ENCODE data around the gene ENTPD1.
"Not testable (repeated sequence)": the region's sequence is repeated elsewhere in the genome, so short reads cannot be mapped to it uniquely, and the experiment has no call there.

DNA sequence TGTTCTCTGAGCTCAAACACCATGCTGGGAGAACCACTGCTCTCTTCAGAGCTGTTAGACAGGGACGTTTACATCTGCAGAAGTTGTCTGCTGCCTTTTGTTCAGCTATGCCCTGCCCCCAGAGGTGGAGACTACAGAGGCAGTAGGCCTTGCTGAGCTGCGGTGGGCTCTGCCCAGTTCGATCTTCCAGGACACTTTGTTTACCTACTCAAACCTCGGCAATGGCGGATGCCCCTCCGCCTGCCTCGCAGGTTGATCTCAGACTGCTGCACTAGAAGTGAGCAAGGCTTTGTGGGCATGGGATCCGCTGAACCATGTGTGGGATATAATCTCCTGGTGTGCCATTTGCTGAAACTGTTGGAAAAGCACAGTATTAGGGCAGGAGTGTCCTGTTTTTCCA lies 21.7 kb downstream of the ENTPD1 start:
- not testable (repeated sequence) for TF ChIP-seq CTCF (IDR thresholded peaks at IDR 0.05); POLR2A (IDR thresholded peaks at IDR 0.05; ENCODE audit: low read length); RFX5 (IDR thresholded peaks at IDR 0.05); SMC3 (IDR thresholded peaks at IDR 0.05); ELK1 (IDR thresholded peaks at IDR 0.05; ENCODE audit: low read depth, low read length); ZNF302 (CRISPR knock-in tag; IDR thresholded peaks at IDR 0.05)
